ENCODE results near the gene TLX2. TPM values are rescaled to one million over a fixed set of nuclear protein-coding genes. Genes with fewer than 3 reads are reported as not detected.

TLX2 gene
- total RNA-seq, 1 donor from 2014 or later, result not detected

- DNase-seq (ENCODE audit: low spot score), result no peak
Measured at GRCh38 chr2:74496997-74497776, 17.1 kb upstream of the TLX2 start.

- no peak for DNase-seq (ENCODE audit: low spot score)
Measured at GRCh38 chr2:74497777-74498499, 16.3 kb upstream of the TLX2 start.

- DNase-seq (ENCODE audit: low spot score), result no peak
Measured at GRCh38 chr2:74498500-74499266, 15.6 kb upstream of the TLX2 start.

GRCh38 chr2:74499267-74499939, 14.8 kb upstream of the TLX2 start, which contains the start of gene LBX2:
Gene LBX2 (minus strand): TSS chr2:74499603. CDS start chr2:74499537, 66 bp downstream.
- no peak for DNase-seq (ENCODE audit: low spot score)

- no peak for DNase-seq (ENCODE audit: low spot score)
Measured at GRCh38 chr2:74499940-74500577, 14.2 kb upstream of the TLX2 start.

- no peak for DNase-seq (ENCODE audit: low spot score)
Measured at GRCh38 chr2:74500578-74500946, 13.7 kb upstream of the TLX2 start.

GRCh38 chr2:74501335-74502071, 12.7 kb upstream of the TLX2 start:
- DNase-seq (ENCODE audit: low spot score), result no peak

- DNase-seq (ENCODE audit: low spot score), result no peak
Measured at GRCh38 chr2:74502147-74502719, 12.0 kb upstream of the TLX2 start.

GRCh38 chr2:74502720-74503505, 11.3 kb upstream of the TLX2 start:
- peak; percentile 84 for DNase-seq (ENCODE audit: low spot score)

GRCh38 chr2:74503506-74504475, 10.5 kb upstream of the TLX2 start:
- no peak for DNase-seq (ENCODE audit: low spot score)

GRCh38 chr2:74504591-74504990, 9.7 kb upstream of the TLX2 start:
- no peak for DNase-seq (ENCODE audit: low spot score)

- DNase-seq (ENCODE audit: low spot score), result no peak
Measured at GRCh38 chr2:74505448-74506246, 8.6 kb upstream of the TLX2 start.

- peak; percentile 99 for DNase-seq (ENCODE audit: low spot score)
Measured at GRCh38 chr2:74507145-74507925, 6.9 kb upstream of the TLX2 start, which contains the start of gene PCGF1. Gene PCGF1 (minus strand): TSS chr2:74507695. CDS start chr2:74507668, 27 bp downstream.

GRCh38 chr2:74507926-74508520, 6.2 kb upstream of the TLX2 start:
- no peak for DNase-seq (ENCODE audit: low spot score)

- no peak for DNase-seq (ENCODE audit: low spot score)
Measured at GRCh38 chr2:74510272-74510671, 4.0 kb upstream of the TLX2 start.
